IPS DF 4.7 (cell line): ENCODE data around the gene KLK14.

ENCODE experiments used
- DNase-seq: peaks from one replicate; pipeline ENCODE4 v3.0.0-alpha.2; 2013; ENCODE audit warnings: low spot score; ENCODE audit errors: extremely low read depth

Gene KLK14

GRCh38 chr19:51086153-51086850 lies 3.6 kb upstream of the KLK14 start:
- DNase-seq: no peak

GRCh38 chr19:51084505-51084904 lies 1.8 kb upstream of the KLK14 start:
- DNase-seq: no peak

- DNase-seq: no peak
Measured at GRCh38 chr19:51083783-51084182, 1.1 kb upstream of the KLK14 start.

GRCh38 chr19:51083181-51083580 lies 494 bp upstream of the KLK14 start:
- DNase-seq: no peak

GRCh38 chr19:51081476-51081875 lies 1.2 kb downstream of the KLK14 start:
- DNase-seq: no peak

GRCh38 chr19:51079481-51080110 lies 3.1 kb downstream of the KLK14 start:
- no peak for DNase-seq

- DNase-seq: no peak
Measured at GRCh38 chr19:51078731-51079130, 4.0 kb downstream of the KLK14 start.

GRCh38 chr19:51078104-51078503 lies 4.6 kb downstream of the KLK14 start:
- DNase-seq: no peak

GRCh38 chr19:51076631-51077213 lies 6.0 kb downstream of the KLK14 start:
- DNase-seq: no peak

GRCh38 chr19:51075998-51076397 lies 6.7 kb downstream of the KLK14 start:
- DNase-seq: no peak

GRCh38 chr19:51071095-51071405 lies 11.6 kb downstream of the KLK14 start:
- DNase-seq: no peak

- no peak for DNase-seq
Measured at GRCh38 chr19:51070334-51071094, 12.2 kb downstream of the KLK14 start.

- DNase-seq: no peak
Measured at GRCh38 chr19:51066393-51067186, 16.1 kb downstream of the KLK14 start.

GRCh38 chr19:51065221-51065960 lies 17.3 kb downstream of the KLK14 start:
- no peak for DNase-seq

- DNase-seq: no peak
Measured at GRCh38 chr19:51064534-51065220, 18.0 kb downstream of the KLK14 start, which contains the start of gene KLK13. KLK13 (minus strand) TSS chr19:51065092; CDS start chr19:51065067, 25 bp downstream.

GRCh38 chr19:51063664-51064063 lies 19.0 kb downstream of the KLK14 start:
- DNase-seq: no peak

- DNase-seq: no peak
Measured at GRCh38 chr19:51060973-51061372, 21.7 kb downstream of the KLK14 start.

GRCh38 chr19:51060336-51060735 lies 22.4 kb downstream of the KLK14 start:
- no peak for DNase-seq

GRCh38 chr19:51059715-51060114 lies 23.0 kb downstream of the KLK14 start:
- no peak for DNase-seq

GRCh38 chr19:51055866-51056265 lies 26.8 kb downstream of the KLK14 start:
- no peak for DNase-seq
